GM12801 (cell line): ENCODE measurements around the gene GOLM1.

Experiments
- TF ChIP-seq, protein P1 (sequence below): IDR thresholded peaks from one replicate; pipeline ENCODE4 v1.5.1; 2011; ENCODE audit warnings: control low read depth; ENCODE audit not compliant: insufficient read length; ENCODE audit errors: extremely low read depth

Gene GOLM1

DNA sequence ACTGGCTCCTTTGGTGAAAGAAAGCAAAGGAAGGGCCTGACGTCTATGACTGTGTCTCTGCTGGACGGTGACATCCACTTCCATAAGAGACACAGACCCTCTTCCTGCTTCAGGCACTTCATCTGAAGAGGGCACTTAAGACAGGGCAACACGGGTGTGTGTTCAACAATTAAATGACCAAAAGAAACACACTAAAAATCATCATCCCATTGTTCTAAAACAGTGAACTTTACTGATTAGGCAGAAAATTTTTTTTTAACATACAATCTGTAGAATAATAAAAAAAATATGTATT lies 58.5 kb downstream of the GOLM1 start:
- TF ChIP-seq, protein P1, sequence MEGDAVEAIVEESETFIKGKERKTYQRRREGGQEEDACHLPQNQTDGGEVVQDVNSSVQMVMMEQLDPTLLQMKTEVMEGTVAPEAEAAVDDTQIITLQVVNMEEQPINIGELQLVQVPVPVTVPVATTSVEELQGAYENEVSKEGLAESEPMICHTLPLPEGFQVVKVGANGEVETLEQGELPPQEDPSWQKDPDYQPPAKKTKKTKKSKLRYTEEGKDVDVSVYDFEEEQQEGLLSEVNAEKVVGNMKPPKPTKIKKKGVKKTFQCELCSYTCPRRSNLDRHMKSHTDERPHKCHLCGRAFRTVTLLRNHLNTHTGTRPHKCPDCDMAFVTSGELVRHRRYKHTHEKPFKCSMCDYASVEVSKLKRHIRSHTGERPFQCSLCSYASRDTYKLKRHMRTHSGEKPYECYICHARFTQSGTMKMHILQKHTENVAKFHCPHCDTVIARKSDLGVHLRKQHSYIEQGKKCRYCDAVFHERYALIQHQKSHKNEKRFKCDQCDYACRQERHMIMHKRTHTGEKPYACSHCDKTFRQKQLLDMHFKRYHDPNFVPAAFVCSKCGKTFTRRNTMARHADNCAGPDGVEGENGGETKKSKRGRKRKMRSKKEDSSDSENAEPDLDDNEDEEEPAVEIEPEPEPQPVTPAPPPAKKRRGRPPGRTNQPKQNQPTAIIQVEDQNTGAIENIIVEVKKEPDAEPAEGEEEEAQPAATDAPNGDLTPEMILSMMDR = no peak

DNA sequence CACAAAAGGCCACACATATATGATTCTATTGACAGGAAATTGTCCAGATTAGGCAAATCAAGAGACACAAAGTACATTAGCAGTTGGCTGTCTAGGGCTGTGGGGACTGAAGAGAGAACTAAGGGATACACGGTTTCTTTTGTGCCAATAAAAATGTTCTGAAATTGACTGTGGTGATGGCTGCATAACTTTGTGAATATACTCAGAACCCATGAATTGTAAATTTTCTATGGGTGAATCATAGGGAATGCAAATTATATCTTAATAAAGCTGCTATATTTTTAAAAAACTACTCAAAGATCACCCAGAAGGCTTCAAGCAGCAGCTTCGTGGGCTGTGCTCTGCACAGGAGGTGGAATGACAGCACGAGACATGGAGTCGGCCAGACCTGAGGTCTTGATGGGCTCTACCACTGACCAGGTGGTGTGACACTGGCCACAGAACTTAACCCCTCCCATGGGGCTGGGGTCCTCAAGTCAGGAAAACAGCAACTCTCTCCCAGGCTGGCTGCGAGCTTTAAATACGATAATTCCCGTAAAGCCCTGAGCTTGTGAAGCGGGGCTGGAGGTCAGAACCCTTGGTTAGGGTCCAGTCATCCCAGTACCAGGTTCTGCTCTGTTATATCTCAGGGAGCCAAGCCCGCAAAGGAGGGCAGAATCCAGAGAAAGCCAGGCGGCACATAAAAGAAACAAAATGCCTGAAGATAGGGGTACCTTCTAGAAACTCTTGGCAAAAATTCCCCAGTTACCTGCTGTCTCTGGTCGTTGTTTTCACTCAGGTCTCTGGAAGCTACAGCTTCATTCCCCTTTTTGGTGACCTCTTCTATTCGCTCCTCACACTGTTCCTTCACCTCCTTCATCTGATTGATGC lies 59.1 kb downstream of the GOLM1 start:
- TF ChIP-seq, protein P1 = no peak

DNA sequence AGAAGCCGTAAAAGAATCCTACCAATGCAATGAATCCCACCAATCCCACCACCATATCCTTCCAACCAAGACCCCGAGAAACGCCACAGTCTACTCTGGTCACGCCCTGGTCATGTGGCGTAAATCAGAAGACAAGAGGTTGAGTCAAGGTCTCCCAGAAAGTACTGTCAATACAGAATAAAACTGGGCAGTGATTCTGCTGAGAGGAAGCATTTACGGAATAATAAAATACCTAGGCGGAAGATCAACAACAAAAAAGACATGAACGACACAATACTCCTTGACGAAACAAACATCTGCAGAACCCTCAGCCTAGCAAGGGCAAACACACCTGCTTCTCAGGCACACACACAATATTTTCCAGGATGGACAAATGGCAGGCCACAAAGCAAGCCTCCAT lies 62.8 kb downstream of the GOLM1 start:
- TF ChIP-seq, protein P1 = no peak

DNA sequence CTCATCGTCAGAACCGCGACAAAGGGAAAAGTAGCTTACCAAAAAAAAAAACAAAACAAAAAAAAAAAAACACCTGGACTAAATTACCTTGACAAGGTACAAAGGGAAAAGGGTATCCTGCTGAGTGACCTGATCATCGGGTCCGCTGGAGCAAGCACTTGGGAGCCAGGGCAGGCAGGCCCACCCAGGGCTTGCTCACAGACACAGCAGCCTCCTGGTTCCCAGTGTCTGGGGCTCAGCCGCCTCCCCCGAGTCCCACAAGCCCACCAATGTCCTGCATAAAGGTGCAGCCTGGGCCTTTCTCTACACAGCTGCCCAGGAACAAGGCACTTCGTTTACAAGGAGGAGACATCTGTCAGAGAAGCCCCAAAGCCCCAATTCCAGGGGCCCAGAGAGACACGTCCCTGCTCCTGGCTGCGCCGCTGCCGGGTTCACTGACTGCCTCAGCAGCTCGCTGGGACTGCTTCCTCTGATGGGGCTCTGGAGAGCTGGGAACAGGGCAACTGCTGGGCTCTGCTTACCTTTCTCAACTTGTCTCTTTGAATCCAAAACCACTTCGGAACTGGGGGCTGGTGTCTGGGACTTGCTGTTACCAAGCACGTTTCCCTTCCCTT lies 63.4 kb downstream of the GOLM1 start:
- TF ChIP-seq, protein P1 = no peak

DNA sequence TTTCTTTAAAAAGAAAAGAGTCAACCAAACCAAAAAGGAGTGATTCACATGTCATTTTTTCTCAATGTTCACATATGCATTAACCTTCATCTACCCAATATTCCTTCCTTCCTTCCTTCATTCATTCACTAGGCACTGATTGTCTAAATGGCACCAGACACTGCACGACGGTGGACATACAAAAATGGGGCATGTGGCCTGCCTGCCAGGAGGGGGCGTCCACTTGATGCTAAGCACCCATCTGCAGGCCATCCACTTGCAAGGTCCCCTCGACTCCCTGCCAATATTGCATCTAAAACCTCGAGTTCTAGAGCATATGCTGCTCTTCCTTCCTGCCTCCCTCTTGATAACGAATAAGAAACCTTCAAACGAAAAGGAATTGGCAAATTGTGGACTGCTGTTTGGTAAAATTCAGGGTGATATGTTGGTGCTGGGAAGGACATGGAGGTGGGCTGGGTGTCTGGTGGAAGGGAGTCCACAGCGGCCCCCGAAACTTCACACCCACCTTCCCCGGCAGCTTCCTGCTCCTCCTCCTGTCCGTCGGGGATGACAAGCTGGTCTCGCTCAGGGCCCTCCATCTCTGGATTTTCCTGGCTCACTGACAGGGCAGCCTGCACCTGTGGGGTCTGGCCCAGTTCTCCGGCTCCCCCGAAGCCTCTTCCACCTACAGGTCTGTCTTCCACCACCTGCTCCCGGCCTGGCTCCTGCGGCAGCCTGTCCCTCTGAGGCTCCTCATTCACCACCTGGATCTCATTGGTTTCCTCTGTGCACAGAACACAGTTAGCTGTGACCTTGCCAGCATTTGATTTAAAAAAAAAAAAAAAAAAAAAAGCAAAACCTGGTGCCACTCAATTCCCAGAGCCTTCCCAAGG lies 64.3 kb downstream of the GOLM1 start:
- TF ChIP-seq, protein P1 = no peak

DNA sequence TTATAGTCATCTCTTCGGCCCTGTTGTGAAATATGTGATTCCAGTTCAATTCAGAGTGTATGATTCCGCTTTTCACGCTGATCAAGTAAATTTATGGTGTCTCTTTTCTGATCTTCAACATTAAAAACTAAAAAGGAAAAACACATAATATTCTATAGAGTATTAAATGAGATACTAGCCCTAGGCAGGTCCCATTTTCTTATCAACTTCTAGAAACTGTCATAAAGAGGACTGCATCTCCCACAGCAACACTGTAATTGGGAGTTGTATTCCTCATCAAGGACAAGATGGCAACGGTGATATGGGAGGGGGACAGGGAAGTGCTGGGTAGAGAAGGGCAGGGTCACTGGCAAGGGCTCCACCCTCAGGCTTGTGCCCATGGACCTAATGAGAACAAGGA lies 71.6 kb downstream of the GOLM1 start:
- TF ChIP-seq, protein P1 = no peak

DNA sequence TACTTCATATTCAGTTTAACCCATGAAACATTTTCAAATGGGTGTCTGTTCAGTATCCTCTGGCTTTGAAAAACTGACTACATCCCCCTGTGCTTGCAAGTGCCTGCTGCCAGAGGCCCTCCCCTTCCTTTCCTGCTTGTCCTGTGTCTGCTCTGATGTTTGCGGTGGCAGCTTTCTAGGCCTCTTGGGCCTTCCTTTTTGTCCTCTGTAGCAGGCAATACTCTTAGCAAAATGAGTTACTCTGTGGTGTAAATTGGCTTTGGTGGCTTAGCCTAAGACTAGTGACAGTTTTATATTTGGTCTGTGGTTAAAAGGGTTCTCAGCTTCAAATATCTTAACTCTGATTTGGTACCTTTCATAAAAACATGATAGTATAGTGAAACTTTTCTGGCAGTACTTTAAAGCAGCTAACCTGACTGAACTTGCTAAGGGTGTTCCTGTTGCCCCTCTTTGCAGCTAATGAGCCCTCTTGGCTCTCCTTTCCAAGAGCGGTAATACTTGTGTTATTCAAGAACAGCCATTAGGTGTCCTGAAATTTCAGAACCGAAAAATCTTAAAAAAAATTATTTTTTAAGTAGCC lies 76.6 kb downstream of the GOLM1 start:
- TF ChIP-seq, protein P1 = no peak
